Cardiac fibroblast (primary cell): ENCODE data around the gene KLF6.
A peak's percentile ranks its signal among the peaks of the same experiment; 100 is the strongest.

ENCODE experiments used
- DNase-seq, 2 donors: peaks; one replicate each; pipeline versions ENCODE4 v3.0.0 to v3.0.0-alpha.2; 2010; ENCODE audit warnings: low read depth in 2 of 2
- H3K4me3 ChIP-seq, 2 donors: replicated peaks in 1 of 2; 1 replicate in 1 of 2; 2 replicates in 1 of 2; pipeline ENCODE4 v1.5.1; 2011; ENCODE audit warnings: low read depth in 2 of 2, low read length in 2 of 2, mild to moderate bottlenecking in 2 of 2, moderate library complexity in 1 of 2
- TF ChIP-seq, protein P1 (sequence below): IDR thresholded peaks from one replicate; pipeline ENCODE4 v1.5.1; 2011; ENCODE audit warnings: low read depth, mild to moderate bottlenecking, low read length, inconsistent platforms

KLF6 gene

GRCh38 chr10:3829156-3830050, 44.4 kb upstream of the KLF6 start:
- peak overlapping the region in 1 of 2 donors; percentile 25 for H3K4me3 ChIP-seq
- DNase-seq = no peak

DNA sequence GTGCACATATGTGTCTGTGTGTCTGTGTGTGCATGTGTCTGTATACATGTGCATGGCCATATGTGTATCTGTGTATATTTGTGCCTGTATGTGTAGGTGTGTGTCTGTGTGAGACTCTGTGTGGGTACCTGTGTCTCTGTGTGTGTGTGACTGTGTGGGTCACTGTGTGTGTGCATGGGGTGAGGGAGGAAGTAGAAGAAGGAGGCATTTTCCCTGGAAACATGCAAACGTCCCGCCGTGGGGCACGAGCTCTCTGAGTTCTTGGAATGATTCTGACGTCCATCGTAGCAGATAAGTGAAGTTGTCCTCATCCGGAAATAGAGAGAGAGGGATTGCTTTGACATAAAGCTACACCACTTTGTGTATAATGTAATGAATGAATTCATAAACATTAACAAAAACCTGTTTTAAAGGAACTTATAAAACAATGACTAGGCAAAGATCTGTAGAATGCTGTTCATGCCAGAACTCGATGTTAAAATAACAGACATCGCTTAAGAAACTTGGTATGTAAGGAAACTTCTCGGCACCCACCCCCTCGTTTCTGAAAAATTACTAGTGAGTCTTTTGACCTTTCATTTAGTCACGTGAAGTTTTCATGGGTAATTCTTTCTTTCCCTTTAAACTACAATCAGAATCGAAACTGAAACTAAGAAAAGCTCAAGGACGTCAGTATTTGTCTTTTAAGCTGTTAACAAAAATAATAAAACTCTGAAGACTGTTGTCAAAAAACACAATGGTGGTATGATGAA, 43.6 kb upstream of the KLF6 start:
- peak overlapping the region in 1 of 2 donors; percentile 25 for H3K4me3 ChIP-seq
- peak; percentile 84 to 85 for DNase-seq

More at GRCh38 chr10:3829156-3830050, 44.4 kb upstream of the KLF6 start:
- TF ChIP-seq, protein P1, sequence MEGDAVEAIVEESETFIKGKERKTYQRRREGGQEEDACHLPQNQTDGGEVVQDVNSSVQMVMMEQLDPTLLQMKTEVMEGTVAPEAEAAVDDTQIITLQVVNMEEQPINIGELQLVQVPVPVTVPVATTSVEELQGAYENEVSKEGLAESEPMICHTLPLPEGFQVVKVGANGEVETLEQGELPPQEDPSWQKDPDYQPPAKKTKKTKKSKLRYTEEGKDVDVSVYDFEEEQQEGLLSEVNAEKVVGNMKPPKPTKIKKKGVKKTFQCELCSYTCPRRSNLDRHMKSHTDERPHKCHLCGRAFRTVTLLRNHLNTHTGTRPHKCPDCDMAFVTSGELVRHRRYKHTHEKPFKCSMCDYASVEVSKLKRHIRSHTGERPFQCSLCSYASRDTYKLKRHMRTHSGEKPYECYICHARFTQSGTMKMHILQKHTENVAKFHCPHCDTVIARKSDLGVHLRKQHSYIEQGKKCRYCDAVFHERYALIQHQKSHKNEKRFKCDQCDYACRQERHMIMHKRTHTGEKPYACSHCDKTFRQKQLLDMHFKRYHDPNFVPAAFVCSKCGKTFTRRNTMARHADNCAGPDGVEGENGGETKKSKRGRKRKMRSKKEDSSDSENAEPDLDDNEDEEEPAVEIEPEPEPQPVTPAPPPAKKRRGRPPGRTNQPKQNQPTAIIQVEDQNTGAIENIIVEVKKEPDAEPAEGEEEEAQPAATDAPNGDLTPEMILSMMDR = no peak

GRCh38 chr10:3827768-3828403, 42.9 kb upstream of the KLF6 start:
- TF ChIP-seq, protein P1 = no peak
- no peak overlapping the region for H3K4me3 ChIP-seq
- DNase-seq = no peak

More for the DNA sequence above, 43.6 kb upstream of the KLF6 start:
- TF ChIP-seq, protein P1 = no peak

GRCh38 chr10:3827266-3827665, 42.3 kb upstream of the KLF6 start:
- H3K4me3 ChIP-seq = no peak overlapping the region
- no peak for DNase-seq
- TF ChIP-seq, protein P1 = no peak

GRCh38 chr10:3825862-3826351, 40.9 kb upstream of the KLF6 start:
- no peak overlapping the region for H3K4me3 ChIP-seq
- DNase-seq = peak; percentile 63 to 78
- TF ChIP-seq, protein P1 = no peak

GRCh38 chr10:3825244-3825643, 40.2 kb upstream of the KLF6 start:
- peak; percentile 86 to 88 for DNase-seq
- TF ChIP-seq, protein P1 = no peak
- no peak overlapping the region for H3K4me3 ChIP-seq
